Keratinocyte (primary cell): ENCODE results near the gene PRDX5.

ENCODE experiments used
- EZH2 ChIP-seq: IDR thresholded peaks from one replicate; pipeline ENCODE4 v1.6.1; 2012; ENCODE audit warnings: inconsistent platforms, mild to moderate bottlenecking, low read length, moderate library complexity
- TF ChIP-seq, protein P1 (sequence below), 3 experiments: IDR thresholded peaks in 1 of 3; conservative IDR thresholded peaks in 1 of 3; optimal IDR thresholded peaks in 1 of 3; 2 replicates in 2 of 3; 3 replicates in 1 of 3; pipeline versions ENCODE3 to v1.5.1; 2011; ENCODE audit warnings: low read length in 3 of 3, mild to moderate bottlenecking in 3 of 3, moderate library complexity in 2 of 3, control low read depth in 1 of 3, inconsistent platforms in 1 of 3; ENCODE audit not compliant: insufficient read depth in 2 of 3; ENCODE audit errors: extremely low read depth in 1 of 3

DNA sequence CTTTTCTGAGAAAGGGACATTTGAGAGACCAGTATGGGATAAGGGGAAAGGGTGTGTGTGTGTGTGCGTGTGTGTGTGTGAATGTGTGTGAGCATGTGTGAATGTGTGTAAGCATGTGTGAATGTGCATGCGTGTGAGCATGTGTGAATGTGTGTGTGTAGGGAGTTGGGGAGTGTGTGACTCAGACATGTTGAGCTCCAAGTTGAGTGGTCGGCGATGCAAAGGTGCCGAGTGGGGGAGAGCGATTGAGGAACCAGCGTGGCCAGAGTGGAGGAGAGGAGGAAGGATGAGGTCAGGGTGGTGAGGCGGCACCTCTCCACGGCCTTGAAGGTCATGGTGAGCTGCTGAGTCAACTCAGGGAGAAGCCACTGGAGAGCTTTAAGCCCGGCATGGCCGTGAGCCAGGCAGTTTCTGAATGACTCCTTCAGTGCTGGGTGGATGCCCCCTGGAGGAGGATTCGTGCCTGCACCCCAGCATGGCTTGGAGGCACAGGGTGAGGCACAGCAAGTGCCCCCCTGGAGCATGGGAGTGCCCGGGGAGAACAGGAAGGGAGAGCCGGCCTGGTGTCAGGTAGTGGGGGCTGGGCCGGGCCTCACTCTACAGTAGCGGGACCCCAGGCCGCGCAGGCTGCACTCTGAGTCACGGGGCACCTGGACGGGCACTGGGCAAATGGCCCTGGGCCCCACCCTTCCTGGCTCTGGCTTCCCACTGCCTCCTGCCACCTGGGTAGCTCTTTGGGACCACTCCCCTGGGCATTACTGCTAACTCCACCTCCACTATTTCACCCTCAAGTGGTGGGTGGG, 13.8 kb downstream of the PRDX5 start:
- no peak for TF ChIP-seq EZH2
- TF ChIP-seq, protein P1, sequence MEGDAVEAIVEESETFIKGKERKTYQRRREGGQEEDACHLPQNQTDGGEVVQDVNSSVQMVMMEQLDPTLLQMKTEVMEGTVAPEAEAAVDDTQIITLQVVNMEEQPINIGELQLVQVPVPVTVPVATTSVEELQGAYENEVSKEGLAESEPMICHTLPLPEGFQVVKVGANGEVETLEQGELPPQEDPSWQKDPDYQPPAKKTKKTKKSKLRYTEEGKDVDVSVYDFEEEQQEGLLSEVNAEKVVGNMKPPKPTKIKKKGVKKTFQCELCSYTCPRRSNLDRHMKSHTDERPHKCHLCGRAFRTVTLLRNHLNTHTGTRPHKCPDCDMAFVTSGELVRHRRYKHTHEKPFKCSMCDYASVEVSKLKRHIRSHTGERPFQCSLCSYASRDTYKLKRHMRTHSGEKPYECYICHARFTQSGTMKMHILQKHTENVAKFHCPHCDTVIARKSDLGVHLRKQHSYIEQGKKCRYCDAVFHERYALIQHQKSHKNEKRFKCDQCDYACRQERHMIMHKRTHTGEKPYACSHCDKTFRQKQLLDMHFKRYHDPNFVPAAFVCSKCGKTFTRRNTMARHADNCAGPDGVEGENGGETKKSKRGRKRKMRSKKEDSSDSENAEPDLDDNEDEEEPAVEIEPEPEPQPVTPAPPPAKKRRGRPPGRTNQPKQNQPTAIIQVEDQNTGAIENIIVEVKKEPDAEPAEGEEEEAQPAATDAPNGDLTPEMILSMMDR (optimal IDR thresholded peaks at IDR 0.05 in 1 of 3, IDR thresholded peaks at IDR 0.05 in 1 of 3, conservative IDR thresholded peaks at IDR 0.05 in 1 of 3; ENCODE audit: extremely low read depth in 1 of 3, insufficient read depth in 2 of 3, low read length in 3 of 3), result peak; percentile 82 to 91 (median 90)
